ENCODE results near the gene EEF2K. TPM values are rescaled to one million over a fixed set of nuclear protein-coding genes. Genes with fewer than 3 reads are reported as not detected.

EEF2K gene
- total and polyA plus RNA-seq, 5 donors from 2014 or later: 2.7 to 20.1 (median 3.6) TPM

Other genes starting within 250 kb of the EEF2K start
- not detected for gene PDZD9, start 205.2 kb upstream of the EEF2K start, total RNA-seq
- gene PDZD9, start 205.2 kb upstream of the EEF2K start, polyA plus RNA-seq: under 1 TPM in 2 of 4 donors, not detected in 2; 0.22 to 0.28 TPM
- 13.1 TPM for gene MOSMO, start 198.2 kb upstream of the EEF2K start, total RNA-seq
- gene MOSMO, start 198.2 kb upstream of the EEF2K start, polyA plus RNA-seq: 1 to 10 TPM; 3.9 to 5.2 (median 4.1) TPM
- 0.37 TPM for gene VWA3A, start 113.7 kb upstream of the EEF2K start, total RNA-seq
- gene VWA3A, start 113.7 kb upstream of the EEF2K start, polyA plus RNA-seq: not detected
- 3.5 TPM for gene SDR42E2, start 43.8 kb upstream of the EEF2K start, total RNA-seq
- 1 to 10 TPM in 1 of 4 donors, under 1 TPM in 3; 0.60 to 1.3 (median 0.73) TPM for gene SDR42E2, start 43.8 kb upstream of the EEF2K start, polyA plus RNA-seq
- gene POLR3E, start 91.1 kb downstream of the EEF2K start, total RNA-seq: 249 TPM
- 10 to 100 TPM; 10.2 to 16.3 (median 14.6) TPM for gene POLR3E, start 91.1 kb downstream of the EEF2K start, polyA plus RNA-seq
- 90.2 TPM for gene CDR2, start 168.3 kb downstream of the EEF2K start, total RNA-seq
- gene CDR2, start 168.3 kb downstream of the EEF2K start, polyA plus RNA-seq: 10 to 100 TPM; 64.7 to 82.1 (median 74.3) TPM

Measured in CD4-positive, CD25-positive, alpha-beta regulatory T cell (primary cell).